Measurements from ENCODE around the gene LAMTOR1.
"Not testable (repeated sequence)": the region's sequence is repeated elsewhere in the genome, so short reads cannot be mapped to it uniquely, and the experiment has no call there.

Gene LAMTOR1

DNA sequence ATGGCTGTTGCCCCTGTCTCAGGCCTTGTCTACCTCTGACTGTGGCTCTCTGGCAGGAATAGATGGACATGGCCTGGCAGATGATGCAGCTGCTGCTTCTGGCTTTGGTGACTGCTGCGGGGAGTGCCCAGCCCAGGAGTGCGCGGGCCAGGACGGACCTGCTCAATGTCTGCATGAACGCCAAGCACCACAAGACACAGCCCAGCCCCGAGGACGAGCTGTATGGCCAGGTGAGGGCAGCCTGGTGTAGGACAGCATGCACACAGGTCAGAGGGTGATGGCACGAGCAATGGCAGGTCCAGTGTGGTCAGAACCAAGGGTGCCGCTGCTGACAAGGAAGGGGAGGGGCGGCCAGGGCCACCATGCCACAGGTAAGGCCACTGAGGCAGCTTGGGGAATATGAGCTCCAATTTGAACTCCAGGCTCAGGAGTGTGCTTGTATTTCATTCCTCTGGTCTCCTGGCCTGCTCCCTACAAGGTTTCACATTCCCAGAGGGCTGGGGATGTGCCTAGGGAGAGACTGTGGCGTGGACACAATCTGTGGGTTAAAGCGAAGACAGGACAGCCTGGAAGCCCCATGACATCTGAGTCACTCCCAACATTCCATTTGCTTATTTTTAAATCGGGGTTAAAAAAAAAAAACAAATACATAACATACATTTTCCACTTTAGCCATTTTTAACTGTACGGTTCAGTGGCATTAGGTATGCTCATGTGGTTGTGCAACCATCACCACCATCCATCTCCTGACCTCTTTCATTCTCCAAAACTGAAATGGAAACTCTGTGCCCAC lies 33.0 kb upstream of the LAMTOR1 start:
- no peaks in the 10 kb centered on the region for H3K36me3 ChIP-seq (ENCODE audit: control insufficient read depth, insufficient read depth, low read length)
- no peak overlapping the region for H3K4me3 ChIP-seq (replicated peaks; ENCODE audit: low read depth, low read length)
- TF ChIP-seq, protein P1, sequence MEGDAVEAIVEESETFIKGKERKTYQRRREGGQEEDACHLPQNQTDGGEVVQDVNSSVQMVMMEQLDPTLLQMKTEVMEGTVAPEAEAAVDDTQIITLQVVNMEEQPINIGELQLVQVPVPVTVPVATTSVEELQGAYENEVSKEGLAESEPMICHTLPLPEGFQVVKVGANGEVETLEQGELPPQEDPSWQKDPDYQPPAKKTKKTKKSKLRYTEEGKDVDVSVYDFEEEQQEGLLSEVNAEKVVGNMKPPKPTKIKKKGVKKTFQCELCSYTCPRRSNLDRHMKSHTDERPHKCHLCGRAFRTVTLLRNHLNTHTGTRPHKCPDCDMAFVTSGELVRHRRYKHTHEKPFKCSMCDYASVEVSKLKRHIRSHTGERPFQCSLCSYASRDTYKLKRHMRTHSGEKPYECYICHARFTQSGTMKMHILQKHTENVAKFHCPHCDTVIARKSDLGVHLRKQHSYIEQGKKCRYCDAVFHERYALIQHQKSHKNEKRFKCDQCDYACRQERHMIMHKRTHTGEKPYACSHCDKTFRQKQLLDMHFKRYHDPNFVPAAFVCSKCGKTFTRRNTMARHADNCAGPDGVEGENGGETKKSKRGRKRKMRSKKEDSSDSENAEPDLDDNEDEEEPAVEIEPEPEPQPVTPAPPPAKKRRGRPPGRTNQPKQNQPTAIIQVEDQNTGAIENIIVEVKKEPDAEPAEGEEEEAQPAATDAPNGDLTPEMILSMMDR (IDR thresholded peaks at IDR 0.05; ENCODE audit: insufficient read depth, low read length, poor library complexity, severe bottlenecking), result no peak
- H3K27me3 ChIP-seq (replicated peaks; ENCODE audit: control insufficient read depth, insufficient read depth, low read length), result no peaks in the 10 kb centered on the region
- DNase-seq (ENCODE audit: extremely low read depth, insufficient read length), result no peak

DNA sequence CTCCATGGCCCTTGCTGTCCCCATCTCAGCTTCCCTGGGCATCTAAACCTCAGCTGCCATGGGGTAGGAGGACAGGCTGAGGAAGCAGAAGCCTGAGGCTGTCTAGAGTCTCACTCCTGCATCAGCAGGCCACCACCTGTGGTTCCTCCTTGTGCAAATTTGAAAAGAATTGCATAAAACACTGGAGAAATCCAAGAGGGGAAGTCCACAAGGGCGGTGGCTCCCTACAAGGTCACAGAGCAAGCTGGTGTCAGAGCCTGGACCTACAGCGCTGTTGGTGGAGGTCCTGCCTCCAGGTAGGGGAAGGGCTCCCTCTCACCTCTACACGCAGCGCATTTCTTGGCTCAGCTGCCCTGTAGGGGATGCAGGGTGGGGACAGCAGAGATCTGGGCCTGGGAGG lies 32.4 kb upstream of the LAMTOR1 start, which contains the start of gene FOLR3:
Gene FOLR3 (plus strand): TSS at position 253 of the 400 bp plus-strand sequence. CDS start 228 bp downstream, outside the sequence.
- H3K27me3 ChIP-seq (replicated peaks; ENCODE audit: control insufficient read depth, insufficient read depth, low read length); H3K4me3 ChIP-seq (replicated peaks; ENCODE audit: low read depth, low read length); DNase-seq (ENCODE audit: extremely low read depth, insufficient read length): not testable (repeated sequence)

DNA sequence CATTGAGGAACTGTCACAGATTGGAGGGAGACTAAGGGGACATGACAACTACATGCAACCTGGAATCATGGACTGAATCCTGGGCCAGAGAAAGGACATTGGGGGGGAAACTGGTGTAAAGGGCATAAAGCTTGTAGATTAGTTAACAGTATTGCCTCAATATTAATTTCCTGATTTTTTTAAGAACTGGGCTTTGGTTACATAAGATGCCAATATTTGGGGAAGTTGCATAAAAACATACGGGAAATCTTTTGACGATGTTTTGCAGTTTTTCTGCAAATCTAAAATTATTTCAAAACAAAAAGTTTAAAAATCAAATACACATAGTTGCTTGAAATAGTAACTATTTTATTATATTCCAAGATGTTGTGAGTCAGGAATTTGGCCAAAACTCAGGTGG lies 29.5 kb upstream of the LAMTOR1 start:
- TF ChIP-seq, protein P1 (IDR thresholded peaks at IDR 0.05; ENCODE audit: insufficient read depth, low read length, poor library complexity, severe bottlenecking), result no peak
- DNase-seq (ENCODE audit: extremely low read depth, insufficient read length), result no peak
- H3K36me3 ChIP-seq (ENCODE audit: control insufficient read depth, insufficient read depth, low read length), result no peaks in the 10 kb centered on the region
- H3K4me3 ChIP-seq (replicated peaks; ENCODE audit: low read depth, low read length), result no peak overlapping the region
- no peaks in the 10 kb centered on the region for H3K27me3 ChIP-seq (replicated peaks; ENCODE audit: control insufficient read depth, insufficient read depth, low read length)

More for the DNA sequence above, 32.4 kb upstream of the LAMTOR1 start, which contains the start of gene FOLR3:
- not testable (repeated sequence) for H3K36me3 ChIP-seq (ENCODE audit: control insufficient read depth, insufficient read depth, low read length)

DNA sequence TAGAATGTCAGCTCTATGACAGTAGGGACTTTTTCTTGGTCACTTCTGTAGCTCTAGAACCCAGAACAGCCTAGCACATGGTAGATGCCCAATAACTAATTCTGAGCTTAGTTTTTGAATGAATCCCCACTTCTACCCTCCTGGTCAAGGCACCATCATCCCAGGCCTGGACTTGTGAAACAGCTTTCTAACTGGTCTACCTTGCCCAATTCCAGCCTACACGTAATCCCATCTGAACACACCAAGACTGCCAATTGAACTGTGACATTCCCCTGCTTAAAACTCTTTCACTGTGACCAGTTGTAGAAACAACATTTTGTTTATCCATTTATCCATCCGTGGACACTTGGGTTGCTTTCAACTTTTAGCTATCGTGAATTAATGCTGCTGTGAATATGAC lies 26.3 kb upstream of the LAMTOR1 start:
- TF ChIP-seq, protein P1 (IDR thresholded peaks at IDR 0.05; ENCODE audit: insufficient read depth, low read length, poor library complexity, severe bottlenecking), result no peak
- Histone ChIP-seq H3K27me3 (replicated peaks; ENCODE audit: control insufficient read depth, insufficient read depth, low read length) (no peaks in the 10 kb centered on the region), H3K36me3 (ENCODE audit: control insufficient read depth, insufficient read depth, low read length) (no peaks in the 10 kb centered on the region), H3K4me3 (replicated peaks; ENCODE audit: low read depth, low read length) (no peak overlapping the region)
- no peak for DNase-seq (ENCODE audit: extremely low read depth, insufficient read length)

DNA sequence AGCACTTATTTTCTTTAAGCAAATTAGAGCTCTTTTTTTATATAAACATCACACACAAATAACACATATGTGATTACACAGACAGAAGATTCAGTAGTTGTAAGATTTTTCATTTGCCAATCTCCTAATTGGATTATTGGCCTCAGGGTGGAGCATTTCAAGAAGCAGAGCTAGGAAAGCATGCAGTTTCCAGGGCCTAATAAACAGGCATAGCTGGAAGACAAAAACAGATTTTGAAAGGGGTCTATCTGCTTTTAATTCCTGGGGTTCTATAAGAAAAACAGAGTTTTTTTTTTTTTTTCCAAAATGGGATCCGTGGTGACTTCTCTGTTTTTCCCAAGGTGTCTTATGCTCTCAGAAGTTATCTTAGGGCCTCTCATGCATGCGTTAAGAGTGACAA lies 24.8 kb upstream of the LAMTOR1 start:
- TF ChIP-seq, protein P1 (IDR thresholded peaks at IDR 0.05; ENCODE audit: insufficient read depth, low read length, poor library complexity, severe bottlenecking), result no peak
- Histone ChIP-seq H3K27me3 (replicated peaks; ENCODE audit: control insufficient read depth, insufficient read depth, low read length) (no peaks in the 10 kb centered on the region), H3K4me3 (replicated peaks; ENCODE audit: low read depth, low read length) (no peak overlapping the region), H3K36me3 (ENCODE audit: control insufficient read depth, insufficient read depth, low read length) (no peaks in the 10 kb centered on the region)
- no peak for DNase-seq (ENCODE audit: extremely low read depth, insufficient read length)

DNA sequence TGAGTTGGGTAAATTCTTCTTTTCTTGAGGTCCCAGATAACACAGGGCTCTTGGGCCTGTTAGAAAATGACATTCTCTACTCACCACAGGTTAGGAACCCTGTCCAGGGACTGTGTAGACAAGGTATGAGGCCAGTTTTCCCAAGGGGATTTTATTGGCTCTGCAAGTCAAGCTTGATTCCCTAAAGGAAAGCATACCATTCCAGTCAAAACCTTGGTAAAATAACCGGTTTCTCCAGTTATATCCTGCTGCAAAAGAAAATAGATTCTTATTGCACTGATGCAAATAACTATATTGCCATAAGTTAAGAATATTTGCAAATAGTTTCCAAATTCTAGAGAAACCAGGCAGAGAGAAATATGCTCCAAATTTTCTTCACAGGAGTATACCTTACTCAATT lies 22.9 kb upstream of the LAMTOR1 start:
- DNase-seq (ENCODE audit: extremely low read depth, insufficient read length), result no peak
- TF ChIP-seq, protein P1 (IDR thresholded peaks at IDR 0.05; ENCODE audit: insufficient read depth, low read length, poor library complexity, severe bottlenecking), result no peak
- Histone ChIP-seq H3K27me3 (replicated peaks; ENCODE audit: control insufficient read depth, insufficient read depth, low read length) (no peaks in the 10 kb centered on the region), H3K4me3 (replicated peaks; ENCODE audit: low read depth, low read length) (no peak overlapping the region), H3K36me3 (ENCODE audit: control insufficient read depth, insufficient read depth, low read length) (no peaks in the 10 kb centered on the region)
